CD14-positive monocyte (primary cell): Measurements from ENCODE around the gene CD79B. TPM values are rescaled to one million over a fixed set of nuclear protein-coding genes. Genes with fewer than 3 reads are reported as not detected.
A peak's percentile ranks its signal among the peaks of the same experiment; 100 is the strongest.

Experiments
- DNase-seq, 3 donors: peaks; one replicate each; pipeline ENCODE4 v3.0.0-alpha.2; 2011 to 2022
- H2AFZ ChIP-seq: 2 replicates; pipeline ENCODE4 v1.6.0; 2012; ENCODE audit warnings: mild to moderate bottlenecking, low read depth, low read length, inconsistent platforms; ENCODE audit not compliant: insufficient read depth, poor library complexity, severe bottlenecking
- H3K27ac ChIP-seq, 2 donors: 1 replicate in 1 of 2; 2 replicates in 1 of 2; pipeline ENCODE4 v1.5.1; 2012 to 2013; ENCODE audit warnings: low read length in 2 of 2, control low read depth in 1 of 2, inconsistent platforms in 1 of 2, low read depth in 1 of 2, mild to moderate bottlenecking in 1 of 2
- H3K27me3 ChIP-seq, 2 donors: one replicate each; pipeline versions ENCODE4 v1.6.0 to v1.6.1; 2011 to 2013; ENCODE audit warnings: low read length in 2 of 2; ENCODE audit not compliant: control insufficient read depth in 2 of 2, insufficient read depth in 2 of 2
- H3K36me3 ChIP-seq, 2 donors: replicated peaks in 1 of 2; 1 replicate in 1 of 2; 2 replicates in 1 of 2; pipeline versions ENCODE4 v1.5.1 to v1.6.1; 2012 to 2013; ENCODE audit warnings: low read length in 2 of 2, control low read depth in 1 of 2, inconsistent platforms in 1 of 2, mild to moderate bottlenecking in 1 of 2; ENCODE audit not compliant: insufficient read depth in 2 of 2, control insufficient read depth in 1 of 2
- H3K4me1 ChIP-seq, 2 donors: 1 replicate in 1 of 2; 2 replicates in 1 of 2; pipeline versions ENCODE4 v1.5.1 to v1.6.1; 2012 to 2013; ENCODE audit warnings: low read length in 2 of 2, control low read depth in 1 of 2, inconsistent platforms in 1 of 2, mild to moderate bottlenecking in 1 of 2, moderate library complexity in 1 of 2; ENCODE audit not compliant: insufficient read depth in 2 of 2, control insufficient read depth in 1 of 2
- H3K4me2 ChIP-seq: replicated peaks from 2 replicates; pipeline ENCODE3; 2012; ENCODE audit warnings: low read length, moderate library complexity, mild to moderate bottlenecking; ENCODE audit not compliant: poor library complexity, severe bottlenecking; ENCODE audit errors: extremely low read depth
- H3K4me3 ChIP-seq, 3 experiments: fragments of 200-600 bp in 1 of 3; sonication (generic) in 1 of 3; replicated peaks in 1 of 3; 1 replicate in 2 of 3; 2 replicates in 1 of 3; pipeline ENCODE4 v1.5.1; 2011 to 2013; ENCODE audit warnings: low read length in 3 of 3, mild to moderate bottlenecking in 3 of 3, control low read depth in 2 of 3, low read depth in 2 of 3, inconsistent platforms in 1 of 3, moderate library complexity in 1 of 3
- H3K79me2 ChIP-seq: 2 replicates; pipeline ENCODE4 v1.6.0; 2012; ENCODE audit warnings: mild to moderate bottlenecking, control low read depth, inconsistent platforms, low read length, moderate library complexity; ENCODE audit not compliant: insufficient read depth
- H3K9ac ChIP-seq: 2 replicates; pipeline ENCODE4 v1.6.0; 2017; ENCODE audit warnings: low read length, mild to moderate bottlenecking; ENCODE audit not compliant: insufficient read depth, poor library complexity, severe bottlenecking
- H3K9me3 ChIP-seq, 2 donors: replicated peaks in 1 of 2; 1 replicate in 1 of 2; 2 replicates in 1 of 2; pipeline versions ENCODE4 v1.5.1 to v1.6.1; 2012 to 2013; ENCODE audit warnings: low read length in 2 of 2, control low read depth in 1 of 2; ENCODE audit not compliant: control insufficient read depth in 1 of 2, insufficient read depth in 1 of 2
- H4K20me1 ChIP-seq: 2 replicates; pipeline ENCODE4 v1.6.0; 2012; ENCODE audit warnings: mild to moderate bottlenecking, low read length, control low read depth, moderate library complexity; ENCODE audit not compliant: insufficient read depth
- H3K27ac Mint-ChIP-seq, 7 donors: one replicate each; pipeline ENCODE4 v1.8.0; 2020; ENCODE audit warnings: mild to moderate bottlenecking in 7 of 7, mixed read lengths in 7 of 7, moderate library complexity in 6 of 7, inconsistent platforms in 2 of 7
- H3K27me3 Mint-ChIP-seq, 3 donors: one replicate each; pipeline ENCODE4 v1.8.0; 2021 to 2022; ENCODE audit warnings: low read depth in 3 of 3, mild to moderate bottlenecking in 3 of 3, mixed read lengths in 3 of 3, moderate library complexity in 3 of 3, inconsistent platforms in 1 of 3
- H3K36me3 Mint-ChIP-seq, 2 donors: one replicate each; pipeline ENCODE4 v1.8.0; 2020; ENCODE audit warnings: mixed read lengths in 2 of 2, inconsistent platforms in 1 of 2, mild to moderate bottlenecking in 1 of 2
- H3K4me1 Mint-ChIP-seq: one replicate; pipeline ENCODE4 v1.8.0; 2020; ENCODE audit warnings: mild to moderate bottlenecking, mixed read lengths
- H3K4me3 Mint-ChIP-seq, 2 donors: one replicate each; pipeline ENCODE4 v1.8.0; 2020; ENCODE audit warnings: mild to moderate bottlenecking in 2 of 2, mixed read lengths in 2 of 2, moderate library complexity in 1 of 2
- H3K9me3 Mint-ChIP-seq, 7 donors: one replicate each; pipeline ENCODE4 v1.8.0; 2020 to 2022; ENCODE audit warnings: mixed read lengths in 7 of 7, mild to moderate bottlenecking in 6 of 7, moderate library complexity in 6 of 7, inconsistent platforms in 2 of 7
- WGBS: methylation state at CpG from one replicate; pipeline ENCODE4 v1.1.5; 2013; ENCODE audit warnings: missing lambda C conversion rate; ENCODE audit not compliant: insufficient coverage; 5-methylcytosine and 5-hydroxymethylcytosine counted together
- intact Hi-C, 2 donors: fragments of 100-400 bp; cut with micrococcal nuclease; formaldehyde crosslinking; loops; one replicate each; pipeline versions ENCODE4 v1.15.0 to v1.15.1; 2023
- polyA plus RNA-seq, 3 donors: library from polyadenylated mRNA; depleted of rRNA in 1 of 3; unstranded in 2 of 3; stranded (reverse) in 1 of 3; fragments of 300-500 nt in 2 of 3; fragments of >200 nt in 1 of 3; fragmentation: Illumina TruSeq in 2 of 3; gene quantifications; 1 replicate in 2 of 3; 2 replicates in 1 of 3; pipeline ENCODE4 v1.2.3, GENCODE V29; 2012 to 2021
- TF ChIP-seq, protein P1 (sequence below): fragments of 200-600 bp; IDR thresholded peaks from one replicate; pipeline ENCODE4 v1.8.0; 2022; ENCODE audit warnings: antibody characterized with exemption, mild to moderate bottlenecking

Gene CD79B
- polyA plus RNA-seq, 3 donors: 19.6 to 21.8 (median 20.9) TPM

GRCh38 chr17:63955232-63955631 lies 23.1 kb upstream of the CD79B start:
- Histone ChIP-seq H3K4me1 (no peaks in the 10 kb centered on the region), H3K27ac (no peak overlapping the region), H3K9me3 (no peaks in the 10 kb centered on the region), H3K9ac (no peak overlapping the region), H3K4me3 (no peak overlapping the region), H3K79me2 (no peaks in the 10 kb centered on the region), H2AFZ (no peak overlapping the region), H4K20me1 (no peaks in the 10 kb centered on the region), H3K36me3 (no peaks in the 10 kb centered on the region), H3K4me2 (no peak overlapping the region), H3K27me3 (no peaks in the 10 kb centered on the region)
- Mint-ChIP-seq H3K9me3 (peaks cover 0 to 3% (median 0%) of the 10 kb centered on the region in 7 donors), H3K27me3 (peaks cover 6 to 8% (median 7%) of the 10 kb centered on the region in 3 donors), H3K36me3 (no peaks in the 10 kb centered on the region), H3K4me1 (peaks cover 5% of the 10 kb centered on the region), H3K4me3 (no peak overlapping the region), H3K27ac (no peak overlapping the region)
- 100% methylated on average over 4 of the region's 11 CpGs for WGBS
- DNase-seq: no peak
- TF ChIP-seq, protein P1, sequence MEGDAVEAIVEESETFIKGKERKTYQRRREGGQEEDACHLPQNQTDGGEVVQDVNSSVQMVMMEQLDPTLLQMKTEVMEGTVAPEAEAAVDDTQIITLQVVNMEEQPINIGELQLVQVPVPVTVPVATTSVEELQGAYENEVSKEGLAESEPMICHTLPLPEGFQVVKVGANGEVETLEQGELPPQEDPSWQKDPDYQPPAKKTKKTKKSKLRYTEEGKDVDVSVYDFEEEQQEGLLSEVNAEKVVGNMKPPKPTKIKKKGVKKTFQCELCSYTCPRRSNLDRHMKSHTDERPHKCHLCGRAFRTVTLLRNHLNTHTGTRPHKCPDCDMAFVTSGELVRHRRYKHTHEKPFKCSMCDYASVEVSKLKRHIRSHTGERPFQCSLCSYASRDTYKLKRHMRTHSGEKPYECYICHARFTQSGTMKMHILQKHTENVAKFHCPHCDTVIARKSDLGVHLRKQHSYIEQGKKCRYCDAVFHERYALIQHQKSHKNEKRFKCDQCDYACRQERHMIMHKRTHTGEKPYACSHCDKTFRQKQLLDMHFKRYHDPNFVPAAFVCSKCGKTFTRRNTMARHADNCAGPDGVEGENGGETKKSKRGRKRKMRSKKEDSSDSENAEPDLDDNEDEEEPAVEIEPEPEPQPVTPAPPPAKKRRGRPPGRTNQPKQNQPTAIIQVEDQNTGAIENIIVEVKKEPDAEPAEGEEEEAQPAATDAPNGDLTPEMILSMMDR: no peak
- intact Hi-C loops: no loop called here

DNA sequence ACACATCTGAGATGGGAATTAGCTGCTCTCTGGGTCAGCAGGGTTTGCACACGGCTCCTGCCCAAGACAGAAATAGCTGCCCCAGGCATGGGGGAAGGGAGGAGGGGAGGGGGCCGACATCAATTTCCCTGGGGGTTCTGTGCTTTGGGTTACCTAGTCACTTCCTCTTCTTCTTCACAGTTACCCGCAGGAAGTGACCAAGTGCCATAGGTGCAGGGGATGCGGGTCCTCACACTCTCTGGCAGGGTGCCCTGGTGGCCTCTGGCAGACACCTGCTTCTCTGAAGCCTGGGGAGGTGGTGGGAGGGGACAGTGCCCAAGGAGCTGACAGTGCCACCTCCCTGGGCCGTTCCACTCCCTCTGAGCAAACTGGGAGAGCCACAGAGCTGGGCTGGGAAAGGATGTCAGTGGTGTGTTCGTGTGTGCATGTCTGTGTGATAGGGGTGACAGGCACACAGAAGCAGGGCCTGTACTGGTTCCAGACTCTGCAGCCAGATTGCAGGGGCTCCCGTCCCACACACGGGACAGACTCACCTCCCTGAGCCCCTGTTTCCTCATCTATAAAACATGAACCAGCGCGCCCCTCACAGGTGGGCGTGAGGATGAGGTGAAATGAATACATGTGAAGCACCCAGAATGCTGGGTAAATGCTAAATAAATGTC lies 22.4 kb upstream of the CD79B start:
- H2AFZ ChIP-seq: no peak overlapping the region
- no peaks in the 10 kb centered on the region for H3K36me3 ChIP-seq
- H3K4me2 ChIP-seq: no peak overlapping the region
- peaks cover 5 to 7% (median 6%) of the 10 kb centered on the region in 3 donors for H3K27me3 Mint-ChIP-seq
- intact Hi-C loops: no loop called here
- H3K4me3 ChIP-seq: no peak overlapping the region
- no peaks in the 10 kb centered on the region for H3K4me1 ChIP-seq
- H4K20me1 ChIP-seq: no peaks in the 10 kb centered on the region
- H3K36me3 Mint-ChIP-seq: no peaks in the 10 kb centered on the region
- H3K27me3 ChIP-seq: no peaks in the 10 kb centered on the region
- WGBS: 8% methylated on average over 2 of the region's 11 CpGs
- no peaks in the 10 kb centered on the region for H3K9me3 ChIP-seq
- no peak overlapping the region for H3K27ac ChIP-seq
- peaks cover 0 to 3% (median 0%) of the 10 kb centered on the region in 7 donors for H3K9me3 Mint-ChIP-seq
- TF ChIP-seq, protein P1: no peak
- no peak overlapping the region for H3K9ac ChIP-seq
- H3K4me1 Mint-ChIP-seq: peaks cover 5% of the 10 kb centered on the region
- DNase-seq: no peak
- peak overlapping the region in 3 of 7 donors; percentile 42 to 60 (median 46) for H3K27ac Mint-ChIP-seq
- H3K79me2 ChIP-seq: no peaks in the 10 kb centered on the region
- no peak overlapping the region for H3K4me3 Mint-ChIP-seq
